Right lobe of liver (tissue), 6 donors: ENCODE data around the gene SLC45A3. TPM values are rescaled to one million over a fixed set of nuclear protein-coding genes. Genes with fewer than 3 reads are reported as not detected.

Experiments used
- ATAC-seq, 4 donors: fragments of 200-7000 bp; cut with Tn5 transposase; one replicate each; pipeline ENCODE4 v1.9.1; 2020; ENCODE audit warnings: mild to moderate bottlenecking in 4 of 4, moderate library complexity in 4 of 4
- DNase-seq, 3 donors: peaks; one replicate each; pipeline ENCODE4 v3.0.0-alpha.2; 2020
- H3K27ac ChIP-seq, 3 donors: fragments of 200-600 bp; one replicate each; pipeline ENCODE4 v1.8.0; 2022
- H3K27me3 ChIP-seq, 2 donors: fragments of 200-600 bp; one replicate each; pipeline ENCODE4 v1.8.0; 2022
- H3K36me3 ChIP-seq, 4 donors: fragments of 200-600 bp; sonication (generic) in 1 of 4; one replicate each; pipeline versions ENCODE4 v1.5.1 to v1.8.0; 2017 to 2022; ENCODE audit warnings: control low read depth in 1 of 4
- H3K4me1 ChIP-seq, 4 donors: fragments of 200-600 bp; sonication (generic) in 1 of 4; one replicate each; pipeline versions ENCODE4 v1.5.1 to v1.8.0; 2017 to 2022; ENCODE audit warnings: control low read depth in 1 of 4
- H3K4me3 ChIP-seq, 3 donors: fragments of 200-600 bp; one replicate each; pipeline ENCODE4 v1.8.0; 2022
- H3K9me3 ChIP-seq, 4 donors: fragments of 200-600 bp; sonication (generic) in 1 of 4; one replicate each; pipeline versions ENCODE4 v1.5.1 to v1.8.0; 2017 to 2022; ENCODE audit warnings: control low read depth in 1 of 4
- CTCF ChIP-seq, 4 donors: fragments of 200-600 bp in 3 of 4; fragments of 450-650 bp in 1 of 4; IDR thresholded peaks; one replicate each; pipeline versions ENCODE4 v1.5.1 to v1.8.0; 2016 to 2022; ENCODE audit warnings: antibody characterized with exemption in 4 of 4, mild to moderate bottlenecking in 2 of 4
- POLR2A ChIP-seq: fragments of 450-650 bp; IDR thresholded peaks from one replicate; pipeline ENCODE4 v1.6.1; 2017; ENCODE audit warnings: antibody characterized with exemption, mild to moderate bottlenecking
- WGBS: methylation state at CpG from one replicate; pipeline ENCODE4 v1.1.6; 2018; ENCODE audit warnings: low coverage, low lambda C conversion rate; ENCODE audit not compliant: insufficient coverage; ENCODE audit errors: missing lambda C conversion rate; 5-methylcytosine and 5-hydroxymethylcytosine counted together
- intact Hi-C, 2 donors: fragments of 100-400 bp; cut with DNase I; formaldehyde crosslinking; loops; one replicate each; pipeline versions ENCODE4 v1.11.2 to v1.14.1; 2022
- total RNA-seq, 6 experiments: library from RNA; depleted of rRNA in 2 of 6; stranded (reverse); fragments of >200 nt in 2 of 6; fragmentation: NEBNext Ultra II Directional in 3 of 6; extraction: Animal tissue kit (Norgen Biotek cat#: 25700) in 3 of 6; gene quantifications; one replicate each; pipeline versions ENCODE4 v1.1.0 to v1.2.4, GENCODE V29; 2016 to 2023
- donor health status: DM: no; HTN: yes; CAD: no.
- donor health status: DM: no; HTN: no; CAD: no.
- donor health status: DM: no; HTN: no; CAD: no.
- donor health status: DM: no; HTN: yes; CAD: no.
- donor health status: DM: no; HTN: yes; CAD: no.

The SLC45A3 gene
- total RNA-seq, 6 experiments from 2014 or later = 6.9 to 27.0 (median 7.9) TPM

- Histone ChIP-seq H3K27me3 (no peaks in the 10 kb centered on the region), H3K4me3 (no peak overlapping the region), H3K4me1 (peaks cover 0 to 71% (median 30%) of the 10 kb centered on the region in 4 donors), H3K9me3 (no peaks in the 10 kb centered on the region), H3K27ac (peak overlapping the region; percentile 8 to 65 (median 20)), H3K36me3 (no peaks in the 10 kb centered on the region)
- DNase-seq = no peak
- 35% methylated on average over 2 of the region's 2 CpGs for WGBS
- intact Hi-C loops = loop anchor here (5.0 to 10.0 kb wide), 2 partner anchors 37 to 45 kb away; no protein-coding TSS in a partner anchor
- ATAC-seq = peak; percentile 14 to 38 (median 24)
- TF ChIP-seq POLR2A (no peak), CTCF (IDR thresholded peaks at IDR 0.05) (no peak)
These were observed 29.3 kb upstream of the SLC45A3 start for GRCh38 chr1:205709640-205710039.

- Histone ChIP-seq H3K4me3 (no peak overlapping the region), H3K36me3 (no peaks in the 10 kb centered on the region), H3K27me3 (no peaks in the 10 kb centered on the region), H3K9me3 (no peaks in the 10 kb centered on the region), H3K4me1 (peaks cover 0 to 71% (median 28%) of the 10 kb centered on the region in 4 donors), H3K27ac (peak overlapping the region in 2 of 3 donors; percentile 20 to 65)
- no peak for TF ChIP-seq CTCF (IDR thresholded peaks at IDR 0.05)
- no peak for TF ChIP-seq POLR2A
- ATAC-seq = peak; percentile 54 to 67 (median 61)
- intact Hi-C loops = loop anchor here in 1 of 2 donors (5.0 kb wide), 1 partner anchor 37 kb away; no protein-coding TSS in a partner anchor
- WGBS = 21% methylated on average over 4 of the region's 4 CpGs
- no peak for DNase-seq
These were observed 28.7 kb upstream of the SLC45A3 start for GRCh38 chr1:205709059-205709398.

DNA sequence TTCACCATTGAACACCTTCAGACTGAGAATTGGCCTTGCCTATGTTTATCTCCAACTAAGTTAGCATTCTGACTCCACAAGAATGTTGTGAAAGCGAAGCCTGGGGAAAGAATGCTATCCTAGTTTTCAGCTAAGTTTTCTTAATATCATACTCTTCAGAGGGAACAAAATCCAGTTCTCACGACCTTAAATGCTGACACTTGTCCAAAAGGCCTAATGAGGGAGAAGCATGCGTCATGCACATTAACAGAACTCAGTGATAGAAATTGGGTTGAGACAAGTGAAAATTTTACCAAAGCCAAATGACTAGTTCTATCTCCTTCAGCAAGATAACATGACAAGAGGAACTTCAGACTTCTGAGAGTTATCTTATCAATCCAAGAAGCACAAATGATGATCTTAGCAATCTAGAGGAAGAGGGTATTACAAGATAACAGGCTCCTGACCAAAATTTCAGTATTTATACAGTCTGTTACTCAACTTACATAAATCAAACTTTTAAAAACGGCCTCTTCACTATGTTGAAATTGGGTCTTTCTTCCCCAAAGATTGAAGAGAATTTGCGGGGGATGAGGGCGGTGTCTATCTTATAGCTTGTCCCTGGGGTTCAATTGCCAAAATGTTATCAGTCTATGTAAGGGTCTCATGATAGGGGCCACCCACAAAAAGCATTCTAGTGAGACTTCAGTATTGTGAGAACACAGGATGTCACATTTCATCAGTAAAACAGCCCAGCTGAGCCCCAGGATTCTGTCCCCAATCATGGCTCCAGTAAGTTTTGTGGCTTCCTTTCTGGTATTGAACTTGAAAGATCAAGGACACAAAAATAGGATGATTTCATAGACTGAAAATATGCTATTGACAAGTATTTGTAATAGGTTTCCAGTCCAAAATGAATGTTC is 26.5 kb upstream of the SLC45A3 start:
- DNase-seq = no peak
- Histone ChIP-seq H3K9me3 (no peaks in the 10 kb centered on the region), H3K27me3 (no peaks in the 10 kb centered on the region), H3K4me3 (no peak overlapping the region), H3K36me3 (no peaks in the 10 kb centered on the region), H3K27ac (peak overlapping the region in 1 of 3 donors; percentile 29), H3K4me1 (peaks cover 0 to 66% (median 24%) of the 10 kb centered on the region in 4 donors)
- no peak for TF ChIP-seq CTCF (IDR thresholded peaks at IDR 0.05)
- TF ChIP-seq POLR2A = no peak
- WGBS = 45% methylated on average over 6 of the region's 6 CpGs
- intact Hi-C loops = loop anchor here in 1 of 2 donors (5.0 kb wide), 1 partner anchor 35 kb away; no protein-coding TSS in a partner anchor
- ATAC-seq = no peak

DNA sequence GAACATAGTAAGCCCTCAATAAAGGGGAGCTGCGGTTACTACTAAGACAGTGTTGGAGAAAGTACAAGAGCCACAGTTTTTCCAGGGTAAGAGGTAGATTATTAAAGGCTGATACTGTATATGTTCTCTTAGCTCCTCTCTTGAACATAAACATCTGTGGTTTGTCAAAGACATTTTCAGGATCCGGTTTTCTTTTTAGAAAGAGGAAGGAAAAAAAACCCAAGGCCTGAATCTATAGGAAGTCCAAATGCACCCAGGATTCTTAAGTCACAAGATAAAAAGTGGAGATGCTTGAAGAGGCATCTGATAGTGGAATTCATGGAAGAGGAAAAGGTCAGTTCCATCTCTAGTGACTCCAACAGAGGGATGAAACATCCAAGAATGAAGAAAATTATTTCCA is 24.6 kb upstream of the SLC45A3 start:
- no peaks in the 10 kb centered on the region for H3K27me3 ChIP-seq
- H3K36me3 ChIP-seq = no peaks in the 10 kb centered on the region
- no peak overlapping the region for H3K27ac ChIP-seq
- 58% methylated on average over 2 of the region's 2 CpGs for WGBS
- TF ChIP-seq CTCF (IDR thresholded peaks at IDR 0.05) = no peak
- no peak for TF ChIP-seq POLR2A
- ATAC-seq (no peak), DNase-seq (no peak)
- H3K4me3 ChIP-seq = no peak overlapping the region
- intact Hi-C loops = loop anchor here in 1 of 2 donors (5.0 kb wide), 1 partner anchor 33 kb away; no protein-coding TSS in a partner anchor
- H3K4me1 ChIP-seq = peaks cover 0 to 67% (median 17%) of the 10 kb centered on the region in 4 donors
- H3K9me3 ChIP-seq = no peaks in the 10 kb centered on the region
